ENCODE data around the gene LYPD1. TPM values are rescaled to one million over a fixed set of nuclear protein-coding genes. Genes with fewer than 3 reads are reported as not detected.
A peak's percentile ranks its signal among the peaks of the same experiment; 100 is the strongest.

LYPD1 gene
- total RNA-seq, 4 donors from 2014 or later, result 0.15 to 6.1 (median 1.6) TPM

GRCh38 chr2:132636346-132636745 lies 33.7 kb downstream of the LYPD1 start:
- DNase-seq, result no peak
- intact Hi-C loops (cut with DNase I), result no loop called here
- 14 to 30% methylated on average over 1 of the region's 1 CpG for WGBS, 2 donors

GRCh38 chr2:132633635-132634034 lies 36.4 kb downstream of the LYPD1 start:
- Histone ChIP-seq H3K9me3 (no peaks in the 10 kb centered on the region), H3K4me1 (peaks cover 3 to 29% (median 12%) of the 10 kb centered on the region in 3 donors), H3K4me3 (no peak overlapping the region), H3K36me3 (no peaks in the 10 kb centered on the region), H3K27me3 (no peaks in the 10 kb centered on the region), H3K27ac (no peak overlapping the region)
- intact Hi-C loops (cut with DNase I), result no loop called here
- TF ChIP-seq POLR2A (IDR thresholded peaks at IDR 0.05) (no peak), CTCF (IDR thresholded peaks at IDR 0.05) (no peak)
- WGBS, 2 donors, result 88 to 96% methylated on average over 2 of the region's 2 CpGs
- DNase-seq, result no peak

More at GRCh38 chr2:132636346-132636745, 33.7 kb downstream of the LYPD1 start:
- no peaks in the 10 kb centered on the region for H3K27me3 ChIP-seq
- H3K9me3 ChIP-seq, result no peaks in the 10 kb centered on the region
- no peak overlapping the region for H3K27ac ChIP-seq
- H3K4me3 ChIP-seq, result no peak overlapping the region
- H3K4me1 ChIP-seq, result peaks cover 3 to 16% (median 12%) of the 10 kb centered on the region in 3 donors
- H3K36me3 ChIP-seq, result no peaks in the 10 kb centered on the region
- TF ChIP-seq POLR2A (IDR thresholded peaks at IDR 0.05) (no peak), CTCF (IDR thresholded peaks at IDR 0.05) (no peak)

- Histone ChIP-seq H3K4me3 (no peak overlapping the region), H3K4me1 (peaks cover 3 to 39% (median 12%) of the 10 kb centered on the region in 3 donors), H3K27ac (no peak overlapping the region), H3K36me3 (no peaks in the 10 kb centered on the region), H3K27me3 (no peaks in the 10 kb centered on the region), H3K9me3 (no peaks in the 10 kb centered on the region)
- DNase-seq, result no peak
- 34 to 38% methylated on average over 5 to 6 of the region's 6 CpGs for WGBS, 2 donors
- intact Hi-C loops (cut with DNase I), result no loop called here
- TF ChIP-seq POLR2A (IDR thresholded peaks at IDR 0.05), result no peak
- TF ChIP-seq CTCF (IDR thresholded peaks at IDR 0.05), result no peak
Measured at GRCh38 chr2:132632000-132632649, 37.9 kb downstream of the LYPD1 start.

- no peak for DNase-seq
- Histone ChIP-seq H3K9me3 (no peaks in the 10 kb centered on the region), H3K4me3 (no peak overlapping the region), H3K27me3 (no peaks in the 10 kb centered on the region), H3K4me1 (peaks cover 3 to 56% (median 19%) of the 10 kb centered on the region in 3 donors), H3K27ac (no peak overlapping the region), H3K36me3 (no peaks in the 10 kb centered on the region)
- no peak for TF ChIP-seq CTCF (IDR thresholded peaks at IDR 0.05)
- TF ChIP-seq POLR2A (IDR thresholded peaks at IDR 0.05), result no peak
- WGBS, 2 donors, result 47 to 68% methylated on average over 3 of the region's 3 CpGs
- intact Hi-C loops (cut with DNase I), result no loop called here
Measured at GRCh38 chr2:132627536-132627935, 42.5 kb downstream of the LYPD1 start.

GRCh38 chr2:132623096-132623839 lies 46.7 kb downstream of the LYPD1 start:
- Histone ChIP-seq H3K4me3 (no peak overlapping the region), H3K4me1 (peaks cover 0 to 58% (median 7%) of the 10 kb centered on the region in 3 donors), H3K36me3 (no peaks in the 10 kb centered on the region), H3K27ac (peak overlapping the region in 2 of 4 donors; percentile 13 to 55), H3K27me3 (no peaks in the 10 kb centered on the region), H3K9me3 (no peaks in the 10 kb centered on the region)
- no peak for TF ChIP-seq POLR2A (IDR thresholded peaks at IDR 0.05)
- no peak for TF ChIP-seq CTCF (IDR thresholded peaks at IDR 0.05)
- no peak for DNase-seq
- intact Hi-C loops (cut with DNase I), result no loop called here
- WGBS, 2 donors, result 49 to 56% methylated on average over 8 to 9 of the region's 9 CpGs
